ENCODE results near the gene ASB7.

- TF ChIP-seq POLR2AphosphoS5 (IDR thresholded peaks at IDR 0.05; ENCODE audit: borderline replicate concordance, low read depth, low read length), result no peak
- TF ChIP-seq EZH2 (IDR thresholded peaks at IDR 0.05), result no peak
Observed at GRCh38 chr15:100687582-100688141, 85.3 kb downstream of the ASB7 start.
